C4-2B (cell line): Measurements from ENCODE around the gene RTN4R.

ENCODE experiments used
- CTCF ChIP-seq: fragments of 450-650 bp; conservative IDR thresholded peaks from 2 replicates; pipeline ENCODE4 v1.5.1; 2017; ENCODE audit warnings: mild to moderate bottlenecking
- ZFX ChIP-seq: fragments of 450-650 bp; IDR thresholded peaks from 2 replicates; pipeline ENCODE4 v1.6.1; 2017

- TF ChIP-seq ZFX, result no peak
- TF ChIP-seq CTCF, result no peak
Observed at GRCh38 chr22:20256551-20257211, 11.4 kb downstream of the RTN4R start.
